Keratinocyte (primary cell): ENCODE data around the gene PERP. TPM values are rescaled to one million over a fixed set of nuclear protein-coding genes. Genes with fewer than 3 reads are reported as not detected.

Experiments
- DNase-seq: peaks from one replicate; pipeline ENCODE4 v3.0.0-alpha.2; 2011; ENCODE audit warnings: low read depth, missing footprints, low spot score
- FAIRE-seq: peaks from 2 replicates; lab custom pipeline; 2011; peaks lifted over from hg19 to GRCh38; lab: Jason Lieb, UNC
- H2AFZ ChIP-seq: 2 replicates; pipeline ENCODE4 v1.6.0; 2012; ENCODE audit warnings: low read length, control low read depth, inconsistent platforms; ENCODE audit not compliant: control insufficient read depth
- H3K27ac ChIP-seq: 2 replicates; pipeline ENCODE4 v1.5.1; 2011; ENCODE audit warnings: low read length; ENCODE audit not compliant: control insufficient read depth, insufficient read depth
- H3K27me3 ChIP-seq: 3 replicates; pipeline ENCODE4 v1.6.0; 2011; ENCODE audit warnings: low read length; ENCODE audit not compliant: control insufficient read depth, insufficient read depth; ENCODE audit errors: extremely low read depth
- H3K36me3 ChIP-seq, 2 experiments: 2 replicates in 1 of 2; 3 replicates in 1 of 2; pipeline ENCODE4 v1.5.1; 2011; ENCODE audit warnings: low read length in 2 of 2, mild to moderate bottlenecking in 1 of 2; ENCODE audit not compliant: control insufficient read depth in 2 of 2, insufficient read depth in 2 of 2; ENCODE audit errors: extremely low read depth in 1 of 2
- H3K4me1 ChIP-seq: 3 replicates; pipeline ENCODE4 v1.5.1; 2011; ENCODE audit warnings: low read length; ENCODE audit not compliant: control insufficient read depth, insufficient read depth; ENCODE audit errors: extremely low read depth
- H3K4me2 ChIP-seq: 3 replicates; pipeline ENCODE4 v1.6.0; 2011; ENCODE audit warnings: low read depth, low read length; ENCODE audit not compliant: control insufficient read depth, insufficient read depth; ENCODE audit errors: extremely low read depth
- H3K4me3 ChIP-seq, 3 experiments: fragments of 200-600 bp in 1 of 3; sonication (generic) in 1 of 3; 2 replicates in 2 of 3; 3 replicates in 1 of 3; pipeline ENCODE4 v1.5.1; 2011 to 2016; ENCODE audit warnings: low read length in 3 of 3, mild to moderate bottlenecking in 3 of 3, control low read depth in 2 of 3, inconsistent platforms in 1 of 3, low read depth in 1 of 3, mixed read lengths in 1 of 3, mixed run types in 1 of 3, moderate library complexity in 1 of 3; ENCODE audit not compliant: control insufficient read depth in 2 of 3, insufficient read depth in 2 of 3; ENCODE audit errors: extremely low read depth in 1 of 3
- H3K79me2 ChIP-seq: 2 replicates; pipeline ENCODE4 v1.6.0; 2012; ENCODE audit warnings: low read length; ENCODE audit not compliant: control insufficient read depth, insufficient read depth
- H3K9ac ChIP-seq: 3 replicates; pipeline ENCODE4 v1.6.0; 2011; ENCODE audit warnings: low read length; ENCODE audit not compliant: control insufficient read depth, insufficient read depth; ENCODE audit errors: extremely low read depth
- H3K9me1 ChIP-seq: 3 replicates; pipeline ENCODE4 v1.6.0; 2011; ENCODE audit warnings: low read length; ENCODE audit not compliant: control insufficient read depth, insufficient read depth; ENCODE audit errors: extremely low read depth
- H3K9me3 ChIP-seq: 2 replicates; pipeline ENCODE4 v1.5.1; 2012; ENCODE audit warnings: low read depth, low read length; ENCODE audit not compliant: control insufficient read depth
- H4K20me1 ChIP-seq: 3 replicates; pipeline ENCODE4 v1.6.0; 2011; ENCODE audit warnings: low read length; ENCODE audit not compliant: control insufficient read depth, insufficient read depth; ENCODE audit errors: extremely low read depth
- EZH2 ChIP-seq: IDR thresholded peaks from one replicate; pipeline ENCODE4 v1.6.1; 2012; ENCODE audit warnings: inconsistent platforms, mild to moderate bottlenecking, low read length, moderate library complexity
- dilution Hi-C: fragments of 300-500 bp; cut with MboI; formaldehyde crosslinking; loops from one replicate; pipeline ENCODE4 v1.7.0; 2020; ENCODE audit warnings: low sequenced_read_pairs; ENCODE audit not compliant: extremely low pct_ligation_motif_present
- polyA plus RNA-seq, 5 experiments: library from polyadenylated mRNA; depleted of rRNA in 3 of 5; stranded (reverse) in 3 of 5; stranded (forward) in 1 of 5; unstranded in 1 of 5; fragments of >200 nt; gene quantifications; 1 replicate in 1 of 5; 2 replicates in 3 of 5; 3 replicates in 1 of 5; pipeline versions ENCODE4 v1.2.1 to v1.2.3, GENCODE V29; 2011 to 2012; ENCODE audit warnings: missing spikeins in 2 of 5, low read depth in 1 of 5, low replicate concordance in 1 of 5
- TF ChIP-seq, protein P1 (sequence below), 3 experiments: IDR thresholded peaks in 1 of 3; conservative IDR thresholded peaks in 1 of 3; optimal IDR thresholded peaks in 1 of 3; 2 replicates in 2 of 3; 3 replicates in 1 of 3; pipeline versions ENCODE3 to v1.5.1; 2011; ENCODE audit warnings: low read length in 3 of 3, mild to moderate bottlenecking in 3 of 3, moderate library complexity in 2 of 3, control low read depth in 1 of 3, inconsistent platforms in 1 of 3; ENCODE audit not compliant: insufficient read depth in 2 of 3; ENCODE audit errors: extremely low read depth in 1 of 3

Gene PERP
- polyA plus RNA-seq, 1 donor (not counting 4 experiments of a cell fraction or from before 2014, with no cell fraction given): 525 TPM

DNA sequence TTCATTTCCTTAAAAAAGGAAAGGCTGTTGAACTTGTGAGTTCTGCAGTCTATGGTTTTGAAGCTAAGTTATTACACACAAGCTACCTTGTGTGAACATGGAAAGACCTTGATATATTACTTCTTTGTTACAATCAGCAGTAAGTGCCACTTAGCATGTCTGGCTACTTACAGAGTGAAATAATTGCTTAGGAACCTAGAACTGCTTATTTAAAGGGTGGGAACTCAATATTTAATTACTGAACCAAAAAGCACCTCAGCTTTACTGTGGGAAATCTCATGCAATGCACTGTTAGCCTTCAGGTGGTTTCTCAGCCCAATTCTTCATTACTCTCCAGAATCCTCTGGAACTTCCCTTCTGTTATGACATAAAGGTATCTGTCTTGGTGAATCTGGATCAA lies 17.9 kb downstream of the PERP start:
- no peak overlapping the region for H2AFZ ChIP-seq
- peak overlapping the region; percentile 96 for H3K27ac ChIP-seq
- peaks cover 43% of the 10 kb centered on the region for H3K4me1 ChIP-seq
- FAIRE-seq (peak; percentile 69), DNase-seq (no peak)
- H3K79me2 ChIP-seq: peaks cover 20% of the 10 kb centered on the region
- TF ChIP-seq, protein P1, sequence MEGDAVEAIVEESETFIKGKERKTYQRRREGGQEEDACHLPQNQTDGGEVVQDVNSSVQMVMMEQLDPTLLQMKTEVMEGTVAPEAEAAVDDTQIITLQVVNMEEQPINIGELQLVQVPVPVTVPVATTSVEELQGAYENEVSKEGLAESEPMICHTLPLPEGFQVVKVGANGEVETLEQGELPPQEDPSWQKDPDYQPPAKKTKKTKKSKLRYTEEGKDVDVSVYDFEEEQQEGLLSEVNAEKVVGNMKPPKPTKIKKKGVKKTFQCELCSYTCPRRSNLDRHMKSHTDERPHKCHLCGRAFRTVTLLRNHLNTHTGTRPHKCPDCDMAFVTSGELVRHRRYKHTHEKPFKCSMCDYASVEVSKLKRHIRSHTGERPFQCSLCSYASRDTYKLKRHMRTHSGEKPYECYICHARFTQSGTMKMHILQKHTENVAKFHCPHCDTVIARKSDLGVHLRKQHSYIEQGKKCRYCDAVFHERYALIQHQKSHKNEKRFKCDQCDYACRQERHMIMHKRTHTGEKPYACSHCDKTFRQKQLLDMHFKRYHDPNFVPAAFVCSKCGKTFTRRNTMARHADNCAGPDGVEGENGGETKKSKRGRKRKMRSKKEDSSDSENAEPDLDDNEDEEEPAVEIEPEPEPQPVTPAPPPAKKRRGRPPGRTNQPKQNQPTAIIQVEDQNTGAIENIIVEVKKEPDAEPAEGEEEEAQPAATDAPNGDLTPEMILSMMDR (optimal IDR thresholded peaks at IDR 0.05 in 1 of 3, IDR thresholded peaks at IDR 0.05 in 1 of 3, conservative IDR thresholded peaks at IDR 0.05 in 1 of 3; ENCODE audit: extremely low read depth in 1 of 3, insufficient read depth in 2 of 3, low read length in 3 of 3): no peak
- no peak for TF ChIP-seq EZH2
- peak overlapping the region; percentile 66 for H3K9ac ChIP-seq
- H3K27me3 ChIP-seq: no peaks in the 10 kb centered on the region
- dilution Hi-C loops: no loop called here
- H3K36me3 ChIP-seq: peaks cover 5 to 14% of the 10 kb centered on the region in 2 experiments
- peaks cover 2% of the 10 kb centered on the region for H3K9me1 ChIP-seq
- H3K4me3 ChIP-seq: no peak overlapping the region
- H3K9me3 ChIP-seq: no peaks in the 10 kb centered on the region
- H4K20me1 ChIP-seq: no peaks in the 10 kb centered on the region
- peak overlapping the region; percentile 88 for H3K4me2 ChIP-seq

DNA sequence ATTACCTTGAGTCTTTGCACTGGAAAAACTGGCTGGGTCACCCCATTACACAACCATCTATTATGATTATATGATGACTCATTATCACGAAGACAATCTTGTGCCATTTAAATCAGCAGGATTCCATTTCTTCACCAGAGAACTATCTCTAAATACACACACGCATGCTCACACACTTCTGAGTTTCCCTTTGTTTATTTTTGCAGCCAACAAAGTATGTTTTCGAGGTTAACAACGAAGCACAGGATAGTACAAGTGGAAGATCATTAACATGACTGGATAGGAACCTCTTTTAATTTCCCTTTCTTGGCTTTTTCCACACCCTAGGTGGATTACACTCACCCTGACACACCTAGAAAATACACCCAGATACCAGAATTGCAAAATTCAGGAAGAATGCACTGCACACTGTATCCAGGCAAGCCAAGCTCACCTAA lies 18.9 kb downstream of the PERP start:
- H2AFZ ChIP-seq: no peak overlapping the region
- no peaks in the 10 kb centered on the region for H3K9me3 ChIP-seq
- peak overlapping the region in 1 of 3 experiments; percentile 47 for H3K4me3 ChIP-seq
- H3K4me2 ChIP-seq: peak overlapping the region; percentile 88
- no peak for DNase-seq
- TF ChIP-seq, protein P1 (optimal IDR thresholded peaks at IDR 0.05 in 1 of 3, IDR thresholded peaks at IDR 0.05 in 1 of 3, conservative IDR thresholded peaks at IDR 0.05 in 1 of 3; ENCODE audit: extremely low read depth in 1 of 3, insufficient read depth in 2 of 3, low read length in 3 of 3): no peak
- no peak for TF ChIP-seq EZH2
- H3K27me3 ChIP-seq: no peaks in the 10 kb centered on the region
- H3K27ac ChIP-seq: peak overlapping the region; percentile 96
- peaks cover 43% of the 10 kb centered on the region for H3K4me1 ChIP-seq
- FAIRE-seq: peak; percentile 85
- peaks cover 14% of the 10 kb centered on the region for H3K79me2 ChIP-seq
- peak overlapping the region; percentile 66 for H3K9ac ChIP-seq
- dilution Hi-C loops: no loop called here
- H3K9me1 ChIP-seq: peaks cover 2% of the 10 kb centered on the region
- no peaks in the 10 kb centered on the region for H4K20me1 ChIP-seq
- H3K36me3 ChIP-seq: peaks cover 5 to 14% of the 10 kb centered on the region in 2 experiments
